HG02678 (cell line): Measurements from ENCODE around the gene NOVA2.

ENCODE experiments used
- ATAC-seq: cut with Tn5 transposase; IDR thresholded peaks from one replicate; pipeline ENCODE4 v1.9.1; 2021; ENCODE audit warnings: mild to moderate bottlenecking, moderate library complexity; ENCODE audit not compliant: unreplicated experiment

Gene NOVA2

DNA sequence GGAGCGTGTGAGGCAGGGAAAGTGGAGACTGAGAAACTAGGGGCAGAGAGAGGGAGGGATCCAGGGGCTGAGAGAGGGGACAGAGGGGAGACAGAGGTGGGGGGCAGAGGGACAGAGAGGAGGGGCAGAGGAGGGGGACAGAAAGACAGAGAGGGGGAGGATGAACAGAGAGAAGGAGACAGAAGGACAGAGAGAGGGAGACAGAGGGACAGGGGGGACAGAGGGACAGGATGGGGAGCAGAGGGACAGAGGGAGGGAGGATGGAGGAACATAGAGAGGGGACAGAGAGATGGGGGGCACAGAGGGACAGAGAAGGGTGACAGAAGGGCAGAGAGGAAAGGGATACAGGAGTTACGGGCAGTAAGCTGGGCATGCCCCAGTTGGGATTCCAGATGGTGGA lies 44.4 kb downstream of the NOVA2 start:
- no peak for ATAC-seq

- peak; percentile 76 for ATAC-seq
Measured at GRCh38 chr19:45927565-45928261, 46.0 kb downstream of the NOVA2 start.

DNA sequence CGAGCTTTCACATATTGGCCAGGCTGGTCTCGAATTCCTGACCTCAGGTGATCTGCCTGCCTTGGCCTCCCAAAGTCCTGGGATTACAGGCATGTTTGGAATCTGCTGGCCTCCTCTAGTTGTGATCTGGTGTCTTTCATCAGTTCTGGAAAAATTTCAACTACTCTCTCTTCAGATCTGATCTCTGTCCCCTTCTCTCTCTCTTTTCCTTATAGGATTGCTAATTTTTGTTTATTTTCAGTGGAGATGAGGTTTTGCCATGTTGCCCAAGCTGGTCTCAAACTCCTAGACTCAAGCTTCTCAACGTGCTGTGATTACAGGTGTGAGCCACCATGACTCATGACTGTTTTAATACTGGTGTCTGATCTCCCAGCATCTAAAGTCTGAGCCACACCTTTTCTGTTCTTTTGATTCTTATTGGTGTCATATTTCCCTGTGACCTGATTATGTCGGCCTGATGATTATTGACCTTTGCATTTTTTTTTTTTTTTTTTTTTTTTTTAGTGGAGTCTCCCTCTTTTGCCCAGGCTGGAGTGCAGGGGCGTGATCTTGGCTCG lies 48.7 kb downstream of the NOVA2 start:
- ATAC-seq, result no peak

DNA sequence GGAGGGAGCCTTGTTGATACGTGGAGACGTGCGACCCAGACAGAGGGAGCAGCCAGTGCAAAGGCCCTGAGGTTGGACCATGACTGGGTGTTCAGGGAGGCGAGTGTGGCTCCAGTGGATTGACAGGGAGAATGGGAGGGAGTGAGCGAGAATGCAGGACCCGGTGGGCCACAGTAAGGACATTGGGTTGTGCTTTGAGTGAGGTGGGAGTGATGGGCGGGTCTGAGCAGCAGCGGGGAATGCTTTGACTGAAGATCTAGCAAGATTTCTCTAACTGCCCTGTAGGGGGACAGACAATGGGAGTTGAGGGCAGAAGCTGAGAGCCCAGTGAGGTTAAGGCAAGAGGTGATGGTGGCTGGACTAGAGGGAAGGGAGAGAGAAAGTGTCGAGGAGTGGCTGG lies 51.4 kb downstream of the NOVA2 start:
- ATAC-seq, result no peak

DNA sequence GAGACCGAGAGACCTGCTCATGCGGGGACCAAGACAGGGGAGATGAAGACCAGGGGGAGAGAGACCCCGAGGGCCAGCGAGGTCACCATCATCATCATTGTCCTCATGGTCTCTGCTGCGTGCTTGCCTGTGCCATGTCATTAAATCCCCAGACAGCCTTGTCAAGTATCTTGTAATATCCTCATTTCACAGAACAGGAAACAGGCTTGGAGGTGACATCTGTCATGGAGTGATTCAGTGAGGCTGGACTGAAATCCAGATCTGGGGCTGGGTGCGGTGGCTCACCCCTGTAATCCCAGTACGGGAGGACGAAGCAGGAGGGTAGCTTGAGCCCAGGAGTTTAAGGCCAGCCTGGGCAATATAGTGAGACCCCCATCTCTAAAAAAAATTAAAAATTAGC lies 53.2 kb downstream of the NOVA2 start:
- no peak for ATAC-seq

- no peak for ATAC-seq
Measured at GRCh38 chr19:45919678-45920077, 54.0 kb downstream of the NOVA2 start.

DNA sequence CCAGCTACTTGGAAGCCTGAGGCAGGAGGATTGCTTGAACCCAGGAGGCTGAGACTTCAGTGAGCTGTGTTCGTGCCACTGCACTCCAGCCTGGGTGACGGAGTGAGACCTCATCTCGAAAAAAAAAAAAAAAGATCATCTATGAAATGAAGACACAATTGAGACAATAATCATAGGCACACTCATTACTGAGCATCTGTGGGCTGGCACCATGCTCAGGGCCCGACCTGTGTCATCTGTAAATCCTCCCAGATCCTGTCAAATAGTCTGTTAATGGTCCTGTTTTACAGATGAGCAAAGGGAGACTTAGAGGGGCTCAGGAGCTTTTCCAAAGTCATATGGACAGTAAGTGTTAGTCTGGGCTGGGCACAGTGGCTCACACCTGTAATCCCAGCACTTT lies 54.9 kb downstream of the NOVA2 start:
- no peak for ATAC-seq

- ATAC-seq, result no peak
Measured at GRCh38 chr19:45917421-45918091, 56.1 kb downstream of the NOVA2 start.

GRCh38 chr19:45913874-45914830 lies 59.5 kb downstream of the NOVA2 start, which contains the start of gene NANOS2:
Gene NANOS2 (minus strand): TSS chr19:45914778. CDS start chr19:45914693, 85 bp downstream.
- no peak for ATAC-seq

DNA sequence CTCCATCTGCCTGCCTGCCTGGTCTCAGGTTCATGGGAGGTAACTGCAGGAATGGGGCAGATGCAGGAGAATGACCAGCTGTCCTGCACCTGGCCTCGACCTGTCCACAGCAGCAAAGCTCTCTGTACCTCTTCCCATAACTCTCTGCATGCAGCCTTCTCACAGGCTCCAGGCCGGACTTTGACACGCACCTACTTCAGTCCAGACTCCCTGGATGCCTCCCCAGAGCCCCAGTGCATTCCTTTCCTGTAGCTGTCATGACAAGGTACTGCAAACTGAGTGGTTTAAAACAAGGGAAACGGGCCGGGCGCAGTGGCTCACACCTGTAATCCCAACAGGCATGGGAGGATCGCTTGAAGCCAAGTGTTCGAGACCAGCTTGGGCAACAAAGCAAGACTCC lies 62.4 kb downstream of the NOVA2 start:
- no peak for ATAC-seq

GRCh38 chr19:45908956-45909355 lies 64.7 kb downstream of the NOVA2 start:
- no peak for ATAC-seq

GRCh38 chr19:45906221-45906620 lies 67.4 kb downstream of the NOVA2 start:
- no peak for ATAC-seq

DNA sequence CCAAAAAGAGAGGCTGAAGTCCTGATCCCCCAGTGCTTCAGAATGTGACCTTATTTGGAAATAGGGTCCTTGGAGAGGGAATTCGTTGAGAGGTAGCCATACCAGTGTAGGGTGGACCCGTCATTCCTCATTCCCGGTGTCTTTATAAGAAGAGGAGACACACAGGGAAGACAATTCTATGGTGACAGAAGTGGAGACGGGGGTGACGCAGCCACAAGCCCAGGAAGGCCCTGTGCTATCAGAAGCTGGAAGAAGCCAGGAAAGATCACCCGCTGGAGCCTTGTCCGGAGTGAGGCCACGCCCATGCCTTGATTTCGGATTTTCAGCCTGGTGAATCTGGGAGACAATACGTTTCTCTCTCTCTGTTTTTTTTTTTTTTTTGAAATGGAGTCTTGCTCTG lies 68.7 kb downstream of the NOVA2 start:
- no peak for ATAC-seq

DNA sequence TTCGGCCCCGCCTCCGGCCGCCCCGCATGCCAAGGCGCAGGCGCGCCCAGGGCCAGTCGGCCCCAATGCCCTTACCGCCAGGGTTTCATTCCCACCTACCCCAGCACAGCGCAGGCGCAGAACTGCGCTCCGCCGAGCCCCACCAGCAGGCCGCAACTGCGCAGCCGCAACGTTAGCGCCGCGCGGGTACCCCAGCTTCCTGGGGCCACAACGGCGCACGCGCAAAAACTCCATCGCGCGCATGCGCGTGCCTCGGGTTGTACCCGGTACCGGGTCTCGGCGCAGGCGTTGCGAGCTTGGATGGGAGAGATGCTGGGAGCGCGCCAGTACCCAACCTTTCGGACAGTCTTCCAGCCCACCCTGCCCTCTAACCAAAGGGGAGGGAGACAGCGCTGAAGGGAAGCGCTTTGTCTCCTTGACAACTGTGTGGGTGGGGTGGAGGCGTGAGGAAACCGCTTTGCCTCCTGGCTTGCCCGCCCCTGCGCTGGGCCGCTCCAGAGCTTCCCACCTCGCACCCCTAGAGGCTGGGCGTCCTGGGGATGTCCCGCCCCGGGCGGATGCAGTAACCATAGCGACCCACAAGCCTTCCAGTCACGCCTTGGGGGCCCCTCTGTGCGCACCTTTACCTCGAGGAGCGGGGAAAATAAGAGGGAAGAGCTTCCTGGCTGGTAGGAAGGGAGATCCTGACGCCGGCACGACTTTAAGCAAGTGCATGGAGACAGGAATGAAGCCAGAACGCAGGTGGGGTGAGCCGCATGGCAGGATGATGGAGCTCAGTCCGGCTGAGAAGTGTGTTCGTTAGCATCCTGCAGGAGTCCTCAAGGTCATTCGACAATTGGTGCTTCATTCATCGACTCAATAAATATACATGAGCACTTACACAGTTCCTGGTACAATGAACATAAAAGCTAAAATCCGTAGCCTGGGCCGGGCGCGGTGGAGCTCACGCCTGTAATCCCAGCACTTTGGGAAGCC lies 70.7 kb downstream of the NOVA2 start:
- ATAC-seq, result peak; percentile 90

DNA sequence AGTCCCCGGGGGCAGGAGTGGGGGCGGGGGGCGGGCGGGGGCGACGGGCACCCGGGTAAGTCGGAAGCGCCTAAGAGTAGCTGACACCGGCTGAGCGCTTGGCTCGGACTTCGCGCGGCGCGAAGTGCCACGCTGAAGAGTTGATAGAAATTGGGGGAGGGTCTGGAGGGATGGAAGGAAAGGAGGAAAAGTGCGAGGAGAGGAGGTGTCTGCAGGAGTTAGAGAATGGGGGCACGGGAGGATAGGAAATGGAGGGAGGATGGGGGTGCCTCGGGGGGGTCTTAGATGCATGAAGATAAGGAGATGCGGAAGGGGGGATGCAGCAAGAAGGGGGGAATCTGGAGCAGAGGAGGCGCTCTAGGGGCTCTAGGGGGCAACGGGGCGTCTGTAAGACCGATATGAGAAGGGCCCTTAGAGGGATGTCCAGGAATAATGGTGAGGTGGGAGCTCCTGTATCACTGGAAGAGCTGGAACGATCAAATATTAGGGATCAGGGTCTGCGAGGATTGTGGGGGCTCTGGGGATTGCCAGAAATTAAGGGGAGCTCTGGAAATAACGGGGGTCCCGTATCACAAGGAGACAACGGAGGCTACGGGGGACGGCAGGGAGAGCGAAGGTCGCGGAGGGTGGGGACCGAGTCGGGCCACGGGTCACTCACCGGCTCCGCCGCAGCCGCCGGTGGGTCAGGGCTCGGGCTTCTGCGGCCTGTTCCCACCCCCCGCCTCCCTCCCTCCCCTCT lies 71.6 kb downstream of the NOVA2 start, which contains the start of gene MYPOP:
Gene MYPOP, minus strand, starts transcription at position 702 of the 739 bp plus-strand sequence. CDS start 840 bp downstream, outside the sequence.
- ATAC-seq, result no peak

- no peak for ATAC-seq
Measured at GRCh38 chr19:45901432-45901911, 72.2 kb downstream of the NOVA2 start.

DNA sequence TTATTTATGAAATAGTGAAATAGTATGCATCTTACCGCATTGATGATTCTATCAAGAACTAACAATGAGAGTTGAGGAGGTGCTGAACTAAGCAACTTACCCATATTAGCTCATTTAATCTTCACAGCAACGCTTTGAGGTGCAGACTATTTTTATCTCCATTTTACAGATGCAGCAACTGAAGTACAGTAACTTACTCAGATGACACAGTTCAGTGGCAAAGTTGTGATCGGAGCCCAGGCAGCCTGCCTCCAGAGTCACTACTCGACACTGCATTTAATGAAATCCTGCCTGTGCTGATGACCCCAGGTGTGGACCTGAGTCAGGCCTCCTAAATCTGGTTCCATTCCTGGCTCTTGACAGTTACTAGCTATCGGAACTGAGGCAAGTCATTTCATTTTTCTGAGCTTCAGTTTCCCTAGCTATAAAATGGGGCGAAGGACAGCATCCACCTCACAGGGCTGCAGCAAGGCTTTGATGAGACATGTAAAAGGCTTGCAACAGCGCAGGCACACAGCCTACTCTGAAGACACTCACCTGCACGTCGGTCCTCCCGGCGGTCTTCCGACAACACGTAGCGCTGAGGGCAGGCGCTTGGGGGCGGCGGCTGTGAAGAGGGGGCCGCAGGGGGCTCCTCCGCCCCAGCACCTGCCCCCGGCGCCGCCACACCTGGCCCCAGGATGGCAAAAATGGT lies 72.8 kb downstream of the NOVA2 start:
- ATAC-seq, result no peak

- no peak for ATAC-seq
Measured at GRCh38 chr19:45899919-45900589, 73.6 kb downstream of the NOVA2 start.
